ENCODE results near the gene TMED8. TPM values are rescaled to one million over a fixed set of nuclear protein-coding genes. Genes with fewer than 3 reads are reported as not detected.
"Not testable (repeated sequence)": the region's sequence is repeated elsewhere in the genome, so short reads cannot be mapped to it uniquely, and the experiment has no call there.

The TMED8 gene
- 12.8 and 13.6 TPM in 2 replicates for total RNA-seq (2014; rRNA removed; shearing (Covaris generic))

- peak within 1 kb of the TSS; percentile 83 for H3K4me3 ChIP-seq
- H3K27ac ChIP-seq, result peak within 1 kb of the TSS; percentile 38
- H3K27me3 ChIP-seq, result no peaks in the 10 kb centered on the region
- H3K36me3 ChIP-seq, result no peaks in the 10 kb centered on the region
- H3K9me3 ChIP-seq (replicated peaks), result no peaks in the 10 kb centered on the region
- no peaks in the 10 kb centered on the region for H3K4me1 ChIP-seq
- DNase-seq, result peak; percentile 78 to 82
Measured at GRCh38 chr14:77376771-77377501, at the start of gene TMED8, which contains the start of gene SAMD15. Gene TMED8, minus strand, starts transcription at chr14:77377094. Its CDS starts 41 bp downstream, at chr14:77377053. Gene SAMD15, plus strand, starts transcription at chr14:77377379. Its CDS starts 40 bp downstream, at chr14:77377419.

- H3K36me3 ChIP-seq, result no peaks in the 10 kb centered on the region; the same call in 1 of the 2 replicates
Measured at GRCh38 chr14:77426396-77426795, 49.5 kb upstream of the TMED8 start.

GRCh38 chr14:77424862-77425261 is 48.0 kb upstream of the TMED8 start:
- Histone ChIP-seq H3K27me3 (no peaks in the 10 kb centered on the region), H3K27ac (no peak overlapping the region), H3K36me3 (no peaks in the 10 kb centered on the region; the same call in 1 of the 2 replicates), H3K9me3 (replicated peaks) (no peaks in the 10 kb centered on the region; the same call in 1 of the 2 replicates), H3K4me3 (no peak overlapping the region), H3K4me1 (no peaks in the 10 kb centered on the region)
- no peak for DNase-seq

More at GRCh38 chr14:77426396-77426795, 49.5 kb upstream of the TMED8 start:
- Histone ChIP-seq H3K27me3 (no peaks in the 10 kb centered on the region), H3K4me1 (no peaks in the 10 kb centered on the region), H3K4me3 (no peak overlapping the region), H3K9me3 (replicated peaks) (no peaks in the 10 kb centered on the region), H3K27ac (no peak overlapping the region)
- DNase-seq, result no peak

- Histone ChIP-seq H3K4me3 (no peak within 1 kb of the TSS), H3K4me1 (no peaks in the 10 kb centered on the region), H3K9me3 (replicated peaks) (no peaks in the 10 kb centered on the region; the same call in 1 of the 2 replicates), H3K27ac (no peak within 1 kb of the TSS), H3K27me3 (no peaks in the 10 kb centered on the region), H3K36me3 (no peaks in the 10 kb centered on the region; the same call in 1 of the 2 replicates)
- no peak for DNase-seq
Measured at GRCh38 chr14:77423423-77423822, 46.5 kb upstream of the TMED8 start, which contains the start of gene NOXRED1. Gene NOXRED1, minus strand, starts transcription at chr14:77423523. Its CDS starts 634 bp downstream, at chr14:77422889.

- Histone ChIP-seq H3K27me3 (no peaks in the 10 kb centered on the region), H3K27ac (no peak overlapping the region), H3K9me3 (replicated peaks) (no peaks in the 10 kb centered on the region; the same call in 1 of the 2 replicates), H3K4me3 (no peak overlapping the region), H3K36me3 (no peaks in the 10 kb centered on the region; the same call in 1 of the 2 replicates), H3K4me1 (no peaks in the 10 kb centered on the region)
- DNase-seq, result no peak
Measured at GRCh38 chr14:77421201-77421600, 44.3 kb upstream of the TMED8 start.

- Histone ChIP-seq H3K36me3 (no peaks in the 10 kb centered on the region), H3K4me1 (no peaks in the 10 kb centered on the region), H3K27me3 (no peaks in the 10 kb centered on the region), H3K27ac (no peak overlapping the region), H3K9me3 (replicated peaks) (no peaks in the 10 kb centered on the region; the same call in 1 of the 2 replicates), H3K4me3 (no peak overlapping the region)
- no peak for DNase-seq
Measured at GRCh38 chr14:77416836-77417235, 39.9 kb upstream of the TMED8 start.

- not testable (repeated sequence) for H3K27ac ChIP-seq; H3K9me3 ChIP-seq (replicated peaks); H3K36me3 ChIP-seq; H3K27me3 ChIP-seq; H3K4me1 ChIP-seq; H3K4me3 ChIP-seq; DNase-seq
Measured at GRCh38 chr14:77416098-77416497, 39.2 kb upstream of the TMED8 start.

- H3K4me3 ChIP-seq; H3K27ac ChIP-seq; H3K9me3 ChIP-seq (replicated peaks); DNase-seq; H3K36me3 ChIP-seq; H3K4me1 ChIP-seq; H3K27me3 ChIP-seq: not testable (repeated sequence)
Measured at GRCh38 chr14:77415403-77416030, 38.6 kb upstream of the TMED8 start.

GRCh38 chr14:77409131-77409533 is 32.2 kb upstream of the TMED8 start:
- H3K27me3 ChIP-seq, result peaks cover under 1% of the 10 kb centered on the region; the same call in 1 of the 2 replicates
- H3K4me1 ChIP-seq, result no peaks in the 10 kb centered on the region; the same call in 1 of the 2 replicates
- no peak overlapping the region for H3K27ac ChIP-seq
- H3K4me3 ChIP-seq, result no peak overlapping the region
- peak in 1 of 2 experiments; percentile 24 for DNase-seq
- H3K9me3 ChIP-seq (replicated peaks), result no peaks in the 10 kb centered on the region
- H3K36me3 ChIP-seq, result no peaks in the 10 kb centered on the region

GRCh38 chr14:77407158-77407557 is 30.3 kb upstream of the TMED8 start:
- Histone ChIP-seq H3K36me3 (no peaks in the 10 kb centered on the region), H3K4me1 (no peaks in the 10 kb centered on the region; the same call in 1 of the 2 replicates), H3K9me3 (replicated peaks) (no peaks in the 10 kb centered on the region), H3K27ac (no peak overlapping the region), H3K27me3 (peaks cover 2% of the 10 kb centered on the region; the same call in 1 of the 2 replicates), H3K4me3 (no peak overlapping the region)
- DNase-seq, result no peak

GRCh38 chr14:77406718-77407117 is 29.8 kb upstream of the TMED8 start:
- DNase-seq, result no peak
- no peak overlapping the region for H3K27ac ChIP-seq
- no peaks in the 10 kb centered on the region for H3K36me3 ChIP-seq
- H3K4me1 ChIP-seq, result no peaks in the 10 kb centered on the region; the same call in 1 of the 2 replicates
- peaks cover 2% of the 10 kb centered on the region; the same call in 1 of the 2 replicates for H3K27me3 ChIP-seq
- H3K4me3 ChIP-seq, result no peak overlapping the region
- no peaks in the 10 kb centered on the region for H3K9me3 ChIP-seq (replicated peaks)

GRCh38 chr14:77406086-77406485 is 29.2 kb upstream of the TMED8 start:
- H3K4me3 ChIP-seq, result no peak overlapping the region
- DNase-seq, result no peak
- no peaks in the 10 kb centered on the region; the same call in 1 of the 2 replicates for H3K4me1 ChIP-seq
- H3K36me3 ChIP-seq, result no peaks in the 10 kb centered on the region
- H3K27ac ChIP-seq, result no peak overlapping the region
- no peaks in the 10 kb centered on the region for H3K9me3 ChIP-seq (replicated peaks)
- peaks cover 2% of the 10 kb centered on the region; the same call in 1 of the 2 replicates for H3K27me3 ChIP-seq

- Histone ChIP-seq H3K4me1 (no peaks in the 10 kb centered on the region; the same call in 1 of the 2 replicates), H3K4me3 (no peak overlapping the region), H3K27ac (no peak overlapping the region), H3K27me3 (peaks cover 2% of the 10 kb centered on the region; the same call in 1 of the 2 replicates), H3K9me3 (replicated peaks) (no peaks in the 10 kb centered on the region), H3K36me3 (no peaks in the 10 kb centered on the region)
- no peak for DNase-seq
Measured at GRCh38 chr14:77403768-77404167, 26.9 kb upstream of the TMED8 start.

- no peak overlapping the region for H3K4me3 ChIP-seq
- no peak for DNase-seq
Measured at GRCh38 chr14:77400216-77400615, 23.3 kb upstream of the TMED8 start.

GRCh38 chr14:77390188-77390587 is 13.3 kb upstream of the TMED8 start:
- DNase-seq, result no peak
- no peaks in the 10 kb centered on the region for H3K36me3 ChIP-seq
- H3K4me3 ChIP-seq, result no peak overlapping the region
- no peaks in the 10 kb centered on the region for H3K27me3 ChIP-seq
- no peaks in the 10 kb centered on the region for H3K9me3 ChIP-seq (replicated peaks)
- H3K4me1 ChIP-seq, result peaks cover 16% of the 10 kb centered on the region
- H3K27ac ChIP-seq, result no peak overlapping the region; the same call in 1 of the 2 replicates

More at GRCh38 chr14:77400216-77400615, 23.3 kb upstream of the TMED8 start:
- H3K36me3 ChIP-seq, result no peaks in the 10 kb centered on the region
- H3K27ac ChIP-seq, result no peak overlapping the region
- no peaks in the 10 kb centered on the region for H3K4me1 ChIP-seq
- H3K9me3 ChIP-seq (replicated peaks), result no peaks in the 10 kb centered on the region; the same call in 1 of the 2 replicates
- H3K27me3 ChIP-seq, result peaks cover 2% of the 10 kb centered on the region; the same call in 1 of the 2 replicates

Data from SJCRH30 (cell line).